Neural cell (in vitro differentiated cells): ENCODE results near the gene TUB. TPM values are rescaled to one million over a fixed set of nuclear protein-coding genes. Genes with fewer than 3 reads are reported as not detected.

Source experiments
- H2AFZ ChIP-seq: fragments of 200-600, 300-800 bp; sonication (generic), shearing (Covaris generic); 2 replicates; pipeline ENCODE4 v1.6.0; 2014; ENCODE audit warnings: low read depth, mild to moderate bottlenecking, antibody characterized with exemption, low read length, moderate library complexity
- H3F3A ChIP-seq: fragments of 200-600 bp; shearing (Covaris generic); 2 replicates; pipeline ENCODE4 v1.6.1; 2016; ENCODE audit warnings: mild to moderate bottlenecking, moderate library complexity, mixed read lengths, antibody characterized with exemption, low read length; ENCODE audit not compliant: insufficient read depth, poor library complexity, severe bottlenecking
- H3K27ac ChIP-seq: fragments of 200-600, 300-800 bp; sonication (generic), shearing (Covaris generic); 2 replicates; pipeline ENCODE4 v1.5.1; 2014; ENCODE audit warnings: mild to moderate bottlenecking, low read length, moderate library complexity
- H3K27me3 ChIP-seq: fragments of 300-800, 200-600 bp; sonication (generic), shearing (Covaris generic); 2 replicates; pipeline ENCODE4 v1.6.0; 2014; ENCODE audit warnings: mild to moderate bottlenecking, low read depth, low read length, moderate library complexity; ENCODE audit not compliant: insufficient read depth
- H3K36me3 ChIP-seq: fragments of 300-800, 200-600 bp; sonication (generic), shearing (Covaris generic); 2 replicates; pipeline ENCODE4 v1.5.1; 2014; ENCODE audit warnings: mild to moderate bottlenecking, antibody characterized with exemption, low read length, moderate library complexity; ENCODE audit not compliant: insufficient read depth
- H3K4me2 ChIP-seq: fragments of 300-800, 200-600 bp; sonication (generic), shearing (Covaris generic); 2 replicates; pipeline ENCODE4 v1.6.0; 2014; ENCODE audit warnings: mild to moderate bottlenecking, low read length
- H3K4me3 ChIP-seq: fragments of 300-800, 200-600 bp; sonication (generic), shearing (Covaris generic); 2 replicates; pipeline ENCODE4 v1.5.1; 2014; ENCODE audit warnings: mild to moderate bottlenecking, low read length, moderate library complexity
- H3K79me2 ChIP-seq: fragments of 200-600 bp; shearing (Covaris generic); replicated peaks from 2 replicates; pipeline ENCODE4 v1.6.0; 2014; ENCODE audit warnings: mild to moderate bottlenecking, low read length, moderate library complexity; ENCODE audit not compliant: insufficient read depth
- H3K9ac ChIP-seq: fragments of 300-800, 200-600 bp; sonication (generic), shearing (Covaris generic); 2 replicates; pipeline ENCODE4 v1.6.1; 2016; ENCODE audit warnings: mild to moderate bottlenecking, low read length, mixed read lengths
- H3K9me2 ChIP-seq: fragments of 200-600 bp; shearing (Covaris generic); 2 replicates; pipeline ENCODE4 v1.6.1; 2016; ENCODE audit warnings: mild to moderate bottlenecking, low read length, mixed read lengths; ENCODE audit not compliant: insufficient read depth
- H3K9me3 ChIP-seq: fragments of 200-600, 300-800 bp; sonication (generic), shearing (Covaris generic); 2 replicates; pipeline ENCODE4 v1.6.1; 2016; ENCODE audit warnings: mild to moderate bottlenecking, mixed run types, low read length, moderate library complexity, mixed read lengths
- H4K20me1 ChIP-seq: fragments of 200-600 bp; shearing (Covaris generic); 2 replicates; pipeline ENCODE4 v1.6.1; 2016; ENCODE audit warnings: mild to moderate bottlenecking, mixed run types; ENCODE audit not compliant: insufficient read depth
- CTCF ChIP-seq: fragments of 450-650 bp; IDR thresholded peaks from 2 replicates; pipeline ENCODE4 v1.5.1; 2014; ENCODE audit warnings: antibody characterized with exemption, mild to moderate bottlenecking, moderate library complexity; ENCODE audit not compliant: poor library complexity, severe bottlenecking
- EP300 ChIP-seq: fragments of 450-650 bp; conservative IDR thresholded peaks from 2 replicates; pipeline ENCODE4 v1.6.1; 2014; ENCODE audit warnings: antibody characterized with exemption, mild to moderate bottlenecking, moderate library complexity; ENCODE audit not compliant: poor library complexity, severe bottlenecking
- EZH2 ChIP-seq: fragments of 200-600, 300-800 bp; shearing (Covaris generic), sonication (generic); IDR thresholded peaks from 2 replicates; pipeline ENCODE4 v1.6.1; 2014; ENCODE audit warnings: antibody characterized with exemption, low read length, borderline replicate concordance, mild to moderate bottlenecking; ENCODE audit not compliant: insufficient read depth, poor library complexity, severe bottlenecking
- MXI1 ChIP-seq: fragments of 450-650 bp; conservative IDR thresholded peaks from 2 replicates; pipeline ENCODE4 v1.6.1; 2014; ENCODE audit warnings: antibody characterized with exemption, mild to moderate bottlenecking; ENCODE audit not compliant: poor library complexity, severe bottlenecking
- POLR2AphosphoS5 ChIP-seq: IDR thresholded peaks from 2 replicates; pipeline ENCODE4 v1.6.1; 2012
- RAD21 ChIP-seq: fragments of 450-650 bp; conservative IDR thresholded peaks from 2 replicates; pipeline ENCODE4 v1.6.1; 2014; ENCODE audit warnings: antibody characterized with exemption, mild to moderate bottlenecking, moderate library complexity
- SMC3 ChIP-seq: fragments of 450-650 bp; conservative IDR thresholded peaks from 2 replicates; pipeline ENCODE4 v1.6.1; 2014; ENCODE audit warnings: antibody characterized with exemption, mild to moderate bottlenecking, moderate library complexity; ENCODE audit not compliant: poor library complexity
- TAF1 ChIP-seq: IDR thresholded peaks from 2 replicates; pipeline ENCODE4 v1.6.1; 2012; ENCODE audit warnings: low read depth
- polyA plus RNA-seq: library from polyadenylated mRNA; depleted of rRNA; stranded (reverse); fragments of >200 nt; gene quantifications from 2 replicates; pipeline ENCODE4 v1.2.3, GENCODE V29; 2014
- TF ChIP-seq, protein P1 (sequence below): IDR thresholded peaks from 2 replicates; pipeline ENCODE4 v1.6.1; 2012; ENCODE audit warnings: borderline replicate concordance

TUB gene
- polyA plus RNA-seq, 1 donor from 2014 or later, result 125 TPM

GRCh38 chr11:8098361-8098760, 17.4 kb downstream of the TUB start:
- H3K27ac ChIP-seq, result no peak overlapping the region
- peaks cover 1% of the 10 kb centered on the region for H3K79me2 ChIP-seq
- H4K20me1 ChIP-seq, result no peaks in the 10 kb centered on the region
- H3F3A ChIP-seq, result no peaks in the 10 kb centered on the region
- H3K4me3 ChIP-seq, result no peak overlapping the region
- no peaks in the 10 kb centered on the region for H3K9me2 ChIP-seq
- no peaks in the 10 kb centered on the region for H3K27me3 ChIP-seq
- no peaks in the 10 kb centered on the region for H3K36me3 ChIP-seq
- TF ChIP-seq, protein P1, sequence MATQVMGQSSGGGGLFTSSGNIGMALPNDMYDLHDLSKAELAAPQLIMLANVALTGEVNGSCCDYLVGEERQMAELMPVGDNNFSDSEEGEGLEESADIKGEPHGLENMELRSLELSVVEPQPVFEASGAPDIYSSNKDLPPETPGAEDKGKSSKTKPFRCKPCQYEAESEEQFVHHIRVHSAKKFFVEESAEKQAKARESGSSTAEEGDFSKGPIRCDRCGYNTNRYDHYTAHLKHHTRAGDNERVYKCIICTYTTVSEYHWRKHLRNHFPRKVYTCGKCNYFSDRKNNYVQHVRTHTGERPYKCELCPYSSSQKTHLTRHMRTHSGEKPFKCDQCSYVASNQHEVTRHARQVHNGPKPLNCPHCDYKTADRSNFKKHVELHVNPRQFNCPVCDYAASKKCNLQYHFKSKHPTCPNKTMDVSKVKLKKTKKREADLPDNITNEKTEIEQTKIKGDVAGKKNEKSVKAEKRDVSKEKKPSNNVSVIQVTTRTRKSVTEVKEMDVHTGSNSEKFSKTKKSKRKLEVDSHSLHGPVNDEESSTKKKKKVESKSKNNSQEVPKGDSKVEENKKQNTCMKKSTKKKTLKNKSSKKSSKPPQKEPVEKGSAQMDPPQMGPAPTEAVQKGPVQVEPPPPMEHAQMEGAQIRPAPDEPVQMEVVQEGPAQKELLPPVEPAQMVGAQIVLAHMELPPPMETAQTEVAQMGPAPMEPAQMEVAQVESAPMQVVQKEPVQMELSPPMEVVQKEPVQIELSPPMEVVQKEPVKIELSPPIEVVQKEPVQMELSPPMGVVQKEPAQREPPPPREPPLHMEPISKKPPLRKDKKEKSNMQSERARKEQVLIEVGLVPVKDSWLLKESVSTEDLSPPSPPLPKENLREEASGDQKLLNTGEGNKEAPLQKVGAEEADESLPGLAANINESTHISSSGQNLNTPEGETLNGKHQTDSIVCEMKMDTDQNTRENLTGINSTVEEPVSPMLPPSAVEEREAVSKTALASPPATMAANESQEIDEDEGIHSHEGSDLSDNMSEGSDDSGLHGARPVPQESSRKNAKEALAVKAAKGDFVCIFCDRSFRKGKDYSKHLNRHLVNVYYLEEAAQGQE, result no peak
- TF ChIP-seq MXI1 (no peak), EZH2 (no peak), SMC3 (no peak), EP300 (no peak), POLR2AphosphoS5 (no peak), CTCF (no peak), RAD21 (no peak), TAF1 (no peak)
- no peak overlapping the region for H3K4me2 ChIP-seq
- no peaks in the 10 kb centered on the region for H3K9me3 ChIP-seq
- no peak overlapping the region for H2AFZ ChIP-seq
- H3K9ac ChIP-seq, result no peak overlapping the region

- H3K36me3 ChIP-seq, result no peaks in the 10 kb centered on the region
Measured at GRCh38 chr11:8098879-8099278, 17.9 kb downstream of the TUB start.

More at GRCh38 chr11:8098879-8099278, 17.9 kb downstream of the TUB start:
- H3K27ac ChIP-seq, result no peak overlapping the region
- H3K9ac ChIP-seq, result no peak overlapping the region
- H2AFZ ChIP-seq, result no peak overlapping the region
- no peak overlapping the region for H3K4me3 ChIP-seq
- no peaks in the 10 kb centered on the region for H3K9me3 ChIP-seq
- TF ChIP-seq CTCF, result no peak
- H4K20me1 ChIP-seq, result no peaks in the 10 kb centered on the region
- H3K9me2 ChIP-seq, result no peaks in the 10 kb centered on the region
- H3K79me2 ChIP-seq, result no peaks in the 10 kb centered on the region
- no peak overlapping the region for H3K4me2 ChIP-seq
- no peaks in the 10 kb centered on the region for H3F3A ChIP-seq
- no peaks in the 10 kb centered on the region for H3K27me3 ChIP-seq
